Type B pancreatic cell (in vitro differentiated cells): Measurements from ENCODE around the gene TNFRSF13B. TPM values are rescaled to one million over a fixed set of nuclear protein-coding genes. Genes with fewer than 3 reads are reported as not detected.
"Not testable (repeated sequence)": the region's sequence is repeated elsewhere in the genome, so short reads cannot be mapped to it uniquely, and the experiment has no call there.

Source experiments
- DNase-seq: peaks from one replicate; pipeline ENCODE4 v3.0.0; 2021; ENCODE audit warnings: mixed read lengths; ENCODE audit not compliant: unreplicated experiment; ENCODE audit errors: extremely low spot score
- H3K27ac Mint-ChIP-seq: 2 replicates; pipeline ENCODE4 v1.8.0; 2021; ENCODE audit warnings: mild to moderate bottlenecking, mixed read lengths
- H3K27me3 Mint-ChIP-seq: 2 replicates; pipeline ENCODE4 v1.8.0; 2021; ENCODE audit warnings: mixed read lengths
- H3K36me3 Mint-ChIP-seq: 2 replicates; pipeline ENCODE4 v1.8.0; 2021; ENCODE audit warnings: mixed read lengths
- H3K4me1 Mint-ChIP-seq: one replicate; pipeline ENCODE4 v1.8.0; 2021; ENCODE audit warnings: mixed read lengths; ENCODE audit not compliant: unreplicated experiment
- H3K4me3 Mint-ChIP-seq: 2 replicates; pipeline ENCODE4 v1.8.0; 2021; ENCODE audit warnings: mild to moderate bottlenecking, mixed read lengths
- H3K9me3 Mint-ChIP-seq: 2 replicates; pipeline ENCODE4 v1.8.0; 2021; ENCODE audit warnings: mixed read lengths
- CTCF ChIP-seq: fragments of 200-600 bp; sonication (generic); conservative IDR thresholded peaks from 2 replicates; pipeline ENCODE4 v1.5.0; 2021; ENCODE audit warnings: antibody characterized with exemption, mild to moderate bottlenecking
- total RNA-seq: library from RNA; stranded (reverse); gene quantifications from 2 replicates; pipeline ENCODE4 v1.2.1, GENCODE V29; 2021; ENCODE audit warnings: low replicate concordance

TNFRSF13B gene
- total RNA-seq, 1 donor from 2014 or later, result not detected

GRCh38 chr17:16969931-16970906 is 1.7 kb downstream of the TNFRSF13B start:
- DNase-seq, result peak; percentile 47

GRCh38 chr17:16968786-16969185 is 3.1 kb downstream of the TNFRSF13B start:
- no peak overlapping the region for H3K27ac Mint-ChIP-seq
- H3K4me1 Mint-ChIP-seq, result no peaks in the 10 kb centered on the region
- TF ChIP-seq CTCF, result no peak

More at GRCh38 chr17:16969931-16970906, 1.7 kb downstream of the TNFRSF13B start:
- TF ChIP-seq CTCF, result no peak
- Mint-ChIP-seq H3K27ac (no peak overlapping the region), H3K36me3 (no peaks in the 10 kb centered on the region), H3K4me3 (no peak overlapping the region), H3K4me1 (no peaks in the 10 kb centered on the region), H3K9me3 (no peaks in the 10 kb centered on the region), H3K27me3 (peaks cover 21% of the 10 kb centered on the region)

GRCh38 chr17:16962804-16963203 is 9.1 kb downstream of the TNFRSF13B start:
- no peak for TF ChIP-seq CTCF
- H3K4me1 Mint-ChIP-seq, result no peaks in the 10 kb centered on the region
- H3K27me3 Mint-ChIP-seq, result peaks cover 35% of the 10 kb centered on the region
- no peaks in the 10 kb centered on the region for H3K36me3 Mint-ChIP-seq
- H3K27ac Mint-ChIP-seq, result no peak overlapping the region
- no peaks in the 10 kb centered on the region for H3K9me3 Mint-ChIP-seq
- no peak overlapping the region for H3K4me3 Mint-ChIP-seq
- peak; percentile 61 for DNase-seq

More at GRCh38 chr17:16968786-16969185, 3.1 kb downstream of the TNFRSF13B start:
- Mint-ChIP-seq H3K9me3 (no peaks in the 10 kb centered on the region), H3K36me3 (no peaks in the 10 kb centered on the region), H3K4me3 (no peak overlapping the region), H3K27me3 (peaks cover 19% of the 10 kb centered on the region)
- DNase-seq, result no peak

- Mint-ChIP-seq H3K4me3 (no peak overlapping the region), H3K27ac (no peak overlapping the region), H3K27me3 (peaks cover 41% of the 10 kb centered on the region), H3K36me3 (no peaks in the 10 kb centered on the region), H3K9me3 (no peaks in the 10 kb centered on the region), H3K4me1 (no peaks in the 10 kb centered on the region)
- no peak for TF ChIP-seq CTCF
- DNase-seq, result no peak
These were observed 10.1 kb downstream of the TNFRSF13B start for GRCh38 chr17:16961792-16962191.

- not testable (repeated sequence) for H3K4me1 Mint-ChIP-seq, H3K27ac Mint-ChIP-seq, H3K4me3 Mint-ChIP-seq, H3K9me3 Mint-ChIP-seq, DNase-seq, H3K36me3 Mint-ChIP-seq
- H3K27me3 Mint-ChIP-seq, result peaks cover 48% of the 10 kb centered on the region
These were observed 10.9 kb downstream of the TNFRSF13B start for GRCh38 chr17:16961022-16961421.

- not testable (repeated sequence) for H3K4me1 Mint-ChIP-seq, H3K4me3 Mint-ChIP-seq, H3K36me3 Mint-ChIP-seq, H3K27ac Mint-ChIP-seq, H3K9me3 Mint-ChIP-seq, DNase-seq
- H3K27me3 Mint-ChIP-seq, result peaks cover 52% of the 10 kb centered on the region
These were observed 16.9 kb downstream of the TNFRSF13B start for GRCh38 chr17:16955011-16955410.
